IPS DF 6.9 (cell line): ENCODE results near the gene GFOD2.

Experiments used
- DNase-seq: peaks from one replicate; pipeline ENCODE4 v3.0.0-alpha.2; 2013; ENCODE audit warnings: low read depth, low spot score
- H3K27ac ChIP-seq: one replicate; pipeline ENCODE4 v1.5.1; 2013; ENCODE audit warnings: low read length, control low read depth
- H3K27me3 ChIP-seq: 2 replicates; pipeline ENCODE4 v1.6.1; 2013; ENCODE audit warnings: mild to moderate bottlenecking, low read length; ENCODE audit not compliant: control insufficient read depth, insufficient read depth
- H3K36me3 ChIP-seq: 2 replicates; pipeline ENCODE4 v1.6.1; 2013; ENCODE audit warnings: low read length; ENCODE audit not compliant: control insufficient read depth, insufficient read depth
- H3K4me1 ChIP-seq: 2 replicates; pipeline ENCODE4 v1.6.1; 2013; ENCODE audit warnings: low read length; ENCODE audit not compliant: control insufficient read depth, insufficient read depth
- H3K4me3 ChIP-seq: 2 replicates; pipeline ENCODE4 v1.5.1; 2013; ENCODE audit warnings: mild to moderate bottlenecking, low read length
- H3K9me3 ChIP-seq: 2 replicates; pipeline ENCODE4 v1.6.1; 2013; ENCODE audit warnings: low read length, inconsistent platforms; ENCODE audit not compliant: control insufficient read depth, insufficient read depth
- WGBS: extraction: QIAGEN DNeasy Blood & Tissue Kit; methylation state at CpG from one replicate; pipeline ENCODE4 v1.1.7; 2013; ENCODE audit warnings: mixed read lengths, missing lambda C conversion rate; ENCODE audit not compliant: insufficient read length, insufficient coverage; 5-methylcytosine and 5-hydroxymethylcytosine counted together

The GFOD2 gene

DNA sequence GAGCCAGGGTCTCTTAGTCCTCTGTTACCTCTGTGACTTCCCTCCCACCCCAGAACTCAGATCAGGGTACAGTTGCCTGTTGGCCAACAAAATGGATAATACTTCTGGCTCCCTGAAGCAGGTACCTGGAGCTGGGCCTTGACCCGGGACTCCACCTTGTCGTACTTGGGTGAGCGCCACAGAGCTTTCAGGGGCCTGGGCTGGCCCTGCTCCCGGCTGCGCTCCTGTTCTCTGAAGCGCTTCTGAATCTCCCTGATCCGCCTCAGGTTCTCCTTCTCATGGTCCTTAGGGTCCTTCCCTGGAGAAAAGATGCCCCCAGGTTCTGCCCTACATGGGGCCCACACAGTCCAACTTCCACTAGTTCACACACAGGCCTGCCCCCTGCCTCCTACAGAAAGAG lies 54.2 kb downstream of the GFOD2 start:
- Histone ChIP-seq H3K27ac (no peak overlapping the region), H3K4me1 (peaks cover 4% of the 10 kb centered on the region; the same call in 1 of the 2 replicates), H3K36me3 (no peaks in the 10 kb centered on the region), H3K27me3 (no peaks in the 10 kb centered on the region), H3K9me3 (no peaks in the 10 kb centered on the region), H3K4me3 (no peak overlapping the region)
- no peak for DNase-seq
- WGBS: no CpG with 5 or more reads among the region's 7 CpGs

- no peak overlapping the region for H3K4me3 ChIP-seq
- WGBS: no CpG with 5 or more reads among the region's 4 CpGs
- no peak overlapping the region for H3K27ac ChIP-seq
- peaks cover 4% of the 10 kb centered on the region for H3K4me1 ChIP-seq
- H3K27me3 ChIP-seq: no peaks in the 10 kb centered on the region
- no peaks in the 10 kb centered on the region for H3K9me3 ChIP-seq
- DNase-seq: no peak
- H3K36me3 ChIP-seq: no peaks in the 10 kb centered on the region
Measured at GRCh38 chr16:67664258-67664657, 54.9 kb downstream of the GFOD2 start.

DNA sequence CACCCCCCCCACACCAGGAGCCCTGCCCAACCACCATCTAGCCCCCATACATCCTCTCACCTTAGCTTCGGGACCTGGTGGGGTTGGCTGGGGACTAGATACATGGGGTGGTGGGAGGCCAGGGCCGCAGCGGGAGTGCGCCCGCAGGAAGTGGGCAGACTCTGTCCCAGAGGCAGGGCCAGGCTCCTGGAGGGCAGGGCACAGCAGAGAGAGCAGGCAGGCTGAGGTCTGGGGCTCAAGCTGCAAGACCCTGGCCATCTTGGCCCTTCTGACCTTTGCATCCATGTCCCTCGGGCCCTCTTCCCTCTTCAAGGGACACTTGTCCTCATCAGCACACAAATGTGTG lies 55.3 kb downstream of the GFOD2 start:
- Histone ChIP-seq H3K36me3 (no peaks in the 10 kb centered on the region), H3K27ac (no peak overlapping the region), H3K4me1 (peaks cover 7% of the 10 kb centered on the region), H3K27me3 (no peaks in the 10 kb centered on the region), H3K4me3 (no peak overlapping the region), H3K9me3 (no peaks in the 10 kb centered on the region)
- no CpG with 5 or more reads among the region's 6 CpGs for WGBS
- DNase-seq: no peak

GRCh38 chr16:67663151-67663876 lies 55.8 kb downstream of the GFOD2 start:
- no peaks in the 10 kb centered on the region for H3K9me3 ChIP-seq
- H3K4me3 ChIP-seq: no peak overlapping the region
- peaks cover 9% of the 10 kb centered on the region for H3K4me1 ChIP-seq
- no peak for DNase-seq
- no peaks in the 10 kb centered on the region for H3K27me3 ChIP-seq
- no CpG with 5 or more reads among the region's 25 CpGs for WGBS
- peaks cover 1% of the 10 kb centered on the region; the same call in 1 of the 2 replicates for H3K36me3 ChIP-seq
- H3K27ac ChIP-seq: no peak overlapping the region

- Histone ChIP-seq H3K4me3 (no peak overlapping the region), H3K36me3 (peaks cover 6% of the 10 kb centered on the region; the same call in 1 of the 2 replicates), H3K27ac (no peak overlapping the region), H3K4me1 (peaks cover 9% of the 10 kb centered on the region), H3K27me3 (no peaks in the 10 kb centered on the region), H3K9me3 (no peaks in the 10 kb centered on the region)
- DNase-seq: no peak
Measured at GRCh38 chr16:67662653-67663010, 56.5 kb downstream of the GFOD2 start.

DNA sequence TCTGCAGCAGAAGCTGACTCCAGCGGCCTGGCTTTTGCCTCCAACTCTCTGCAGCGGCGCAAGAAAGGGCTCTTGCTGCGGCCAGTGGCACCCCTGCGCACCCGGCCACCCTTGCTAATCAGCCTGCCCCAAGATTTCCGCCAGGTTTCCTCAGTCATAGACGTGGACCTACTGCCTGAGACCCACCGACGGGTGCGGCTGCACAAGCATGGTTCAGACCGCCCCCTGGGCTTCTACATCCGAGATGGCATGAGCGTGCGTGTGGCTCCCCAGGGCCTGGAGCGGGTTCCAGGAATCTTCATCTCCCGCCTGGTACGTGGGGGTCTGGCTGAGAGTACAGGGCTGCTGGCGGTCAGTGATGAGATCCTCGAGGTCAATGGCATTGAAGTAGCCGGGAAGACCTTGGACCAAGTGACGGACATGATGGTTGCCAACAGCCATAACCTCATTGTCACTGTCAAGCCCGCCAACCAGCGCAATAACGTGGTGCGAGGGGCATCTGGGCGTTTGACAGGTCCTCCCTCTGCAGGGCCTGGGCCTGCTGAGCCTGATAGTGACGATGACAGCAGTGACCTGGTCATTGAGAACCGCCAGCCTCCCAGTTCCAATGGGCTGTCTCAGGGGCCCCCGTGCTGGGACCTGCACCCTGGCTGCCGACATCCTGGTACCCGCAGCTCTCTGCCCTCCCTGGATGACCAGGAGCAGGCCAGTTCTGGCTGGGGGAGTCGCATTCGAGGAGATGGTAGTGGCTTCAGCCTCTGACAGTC lies 57.0 kb downstream of the GFOD2 start:
- no peak overlapping the region for H3K4me3 ChIP-seq
- H3K27ac ChIP-seq: no peak overlapping the region
- no CpG with 5 or more reads among the region's 34 CpGs for WGBS

DNA sequence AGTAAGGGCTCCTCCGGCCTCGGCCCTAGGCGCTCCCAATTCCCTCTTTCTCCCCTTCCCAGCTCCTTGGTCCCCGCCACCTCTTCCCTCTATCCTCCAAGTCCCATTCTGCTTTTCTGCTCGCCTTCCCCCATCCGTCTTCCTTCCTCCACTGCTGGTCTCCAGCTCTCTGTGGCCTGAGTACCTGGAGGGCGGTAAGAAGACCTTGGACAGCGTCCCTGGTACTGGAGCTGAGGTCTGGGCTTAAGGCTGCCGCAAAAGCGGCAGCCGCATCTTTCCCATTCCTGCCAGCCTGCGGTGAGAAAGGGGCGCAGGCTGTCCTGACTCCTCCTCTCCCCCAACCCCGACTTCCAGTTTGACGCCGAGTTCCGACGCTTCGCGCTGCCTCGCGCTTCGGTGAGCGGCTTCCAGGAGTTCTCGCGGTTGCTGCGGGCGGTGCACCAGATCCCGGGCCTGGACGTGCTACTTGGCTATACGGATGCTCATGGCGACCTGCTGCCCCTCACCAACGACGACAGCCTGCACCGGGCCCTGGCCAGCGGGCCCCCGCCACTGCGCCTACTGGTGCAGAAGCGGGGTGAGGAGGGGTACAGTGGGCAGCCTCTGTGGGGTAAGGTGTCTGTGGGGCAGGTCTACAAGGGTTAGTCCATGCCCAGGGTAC lies 57.9 kb downstream of the GFOD2 start:
- DNase-seq: no peak
- peak overlapping the region; percentile 92; the same call in 1 of the 2 replicates for H3K4me3 ChIP-seq
- no peak overlapping the region for H3K27ac ChIP-seq
- no peaks in the 10 kb centered on the region for H3K9me3 ChIP-seq
- H3K4me1 ChIP-seq: peaks cover 7% of the 10 kb centered on the region
- WGBS: no CpG with 5 or more reads among the region's 39 CpGs
- H3K27me3 ChIP-seq: no peaks in the 10 kb centered on the region
- H3K36me3 ChIP-seq: peaks cover 6% of the 10 kb centered on the region; the same call in 1 of the 2 replicates

More for the DNA sequence above, 57.0 kb downstream of the GFOD2 start:
- peaks cover 7% of the 10 kb centered on the region for H3K4me1 ChIP-seq
- no peak for DNase-seq
- H3K9me3 ChIP-seq: no peaks in the 10 kb centered on the region
- peaks cover 6% of the 10 kb centered on the region; the same call in 1 of the 2 replicates for H3K36me3 ChIP-seq
- no peaks in the 10 kb centered on the region for H3K27me3 ChIP-seq

DNA sequence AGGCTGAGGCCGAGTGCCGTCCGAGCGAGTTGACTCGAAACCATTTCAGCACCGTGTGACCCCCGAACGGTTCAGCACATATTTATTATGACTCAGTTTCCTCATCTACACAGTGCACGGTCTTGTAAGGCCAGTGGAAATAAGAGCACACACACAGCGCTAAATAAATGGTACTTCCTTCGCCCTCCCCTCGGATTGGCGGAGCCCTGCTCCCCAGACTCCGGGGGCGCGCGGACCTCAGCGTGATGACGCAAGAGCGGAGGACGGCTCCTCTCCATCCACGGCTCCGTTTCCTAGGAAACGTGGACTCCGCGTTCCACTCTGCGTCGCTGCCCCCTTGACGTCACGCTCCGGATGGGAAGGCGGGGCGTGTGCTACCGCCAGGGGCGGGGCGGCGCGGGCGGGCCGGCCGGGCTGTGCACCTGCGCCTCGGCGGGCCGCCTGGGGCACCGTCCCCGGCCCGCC lies 58.5 kb downstream of the GFOD2 start, which contains the start of gene PARD6A:
TSS of gene PARD6A (plus strand) at position 397 of the 465 bp plus-strand sequence. CDS start 79 bp downstream, outside the sequence.
- Histone ChIP-seq H3K4me3 (peak within 1 kb of the TSS; percentile 92), H3K27ac (no peak within 1 kb of the TSS), H3K9me3 (no peaks in the 10 kb centered on the region), H3K4me1 (peaks cover 5% of the 10 kb centered on the region), H3K36me3 (peaks cover 6% of the 10 kb centered on the region; the same call in 1 of the 2 replicates), H3K27me3 (no peaks in the 10 kb centered on the region)
- DNase-seq: no peak
- no CpG with 5 or more reads among the region's 48 CpGs for WGBS

GRCh38 chr16:67659675-67660563 lies 59.2 kb downstream of the GFOD2 start, which contains the start of gene ACD:
TSS of gene ACD (minus strand) at chr16:67660260. CDS start at chr16:67660220, 40 bp downstream.
- no CpG with 5 or more reads among the region's 83 CpGs for WGBS
- peak within 1 kb of the TSS; percentile 92 for H3K4me3 ChIP-seq
- H3K9me3 ChIP-seq: no peaks in the 10 kb centered on the region
- H3K36me3 ChIP-seq: peaks cover 6% of the 10 kb centered on the region; the same call in 1 of the 2 replicates
- H3K4me1 ChIP-seq: peaks cover 5% of the 10 kb centered on the region
- H3K27me3 ChIP-seq: no peaks in the 10 kb centered on the region
- H3K27ac ChIP-seq: no peak within 1 kb of the TSS
- DNase-seq: no peak
